OCI-LY1 (cell line): ENCODE measurements around the gene IL21R.

ENCODE experiments used
- CTCF ChIP-seq: fragments of 200-600 bp; sonication (generic), shearing (Covaris generic); IDR thresholded peaks from 2 replicates; pipeline ENCODE4 v1.5.1; 2017; ENCODE audit warnings: mild to moderate bottlenecking, antibody characterized with exemption, low read length, moderate library complexity, mixed read lengths
- EZH2 ChIP-seq: fragments of 200-600 bp; sonication (generic), shearing (Covaris generic); IDR thresholded peaks from 2 replicates; pipeline ENCODE4 v1.8.0; 2017; ENCODE audit warnings: borderline replicate concordance, mixed run types, mild to moderate bottlenecking, antibody characterized with exemption, low read length, moderate library complexity, mixed read lengths

- TF ChIP-seq CTCF (no peak), EZH2 (no peak)
These were observed 72.9 kb downstream of the IL21R start for GRCh38 chr16:27474921-27475320.
